SK-N-SH (cell line): ENCODE measurements around the gene NANOS1. TPM values are rescaled to one million over a fixed set of nuclear protein-coding genes. Genes with fewer than 3 reads are reported as not detected.

Experiments used
- CTCF ChIA-PET: fragments of 300-600, 350-600 bp; formaldehyde crosslinking; extraction: SDS; loops from one replicate; lab custom pipeline; 2021; lab: Yijun Ruan, JAX
- POLR2A ChIA-PET: fragments of 350-600 bp; sonication (Branson Sonifier 250); formaldehyde crosslinking; extraction: SDS; loops from one replicate; lab custom pipeline; 2020; ENCODE audit warnings: antibody characterized with exemption, inconsistent platforms; lab: Yijun Ruan, JAX
- DNase-seq: peaks from one replicate; pipeline ENCODE4 v3.0.0; 2012
- H2AFZ ChIP-seq: fragments of 200-600 bp; sonication (generic); 2 replicates; pipeline ENCODE4 v1.8.1; 2016; ENCODE audit warnings: antibody characterized with exemption, mild to moderate bottlenecking, low read depth
- H3F3A ChIP-seq: fragments of 200-600 bp; sonication (generic); replicated peaks from 2 replicates; pipeline ENCODE3; 2016; ENCODE audit warnings: antibody characterized with exemption, mild to moderate bottlenecking; ENCODE audit not compliant: insufficient read depth
- H3K27ac ChIP-seq, 2 experiments: fragments of 200-500 bp in 1 of 2; fragments of 200-600 bp in 1 of 2; sonication (Bioruptor generic) in 1 of 2; sonication (generic), shearing (Covaris generic) in 1 of 2; 2 replicates each; pipeline versions ENCODE4 v1.5.1 to v1.6.1; 2014 to 2016; ENCODE audit warnings: low read depth in 2 of 2, inconsistent platforms in 1 of 2, low read length in 1 of 2, mild to moderate bottlenecking in 1 of 2, mixed read lengths in 1 of 2
- H3K27me3 ChIP-seq: fragments of 200-600 bp; sonication (generic), shearing (Covaris generic); 2 replicates; pipeline ENCODE4 v1.6.1; 2016; ENCODE audit warnings: mixed run types; ENCODE audit not compliant: insufficient read depth
- H3K36me3 ChIP-seq, 2 experiments: fragments of 200-500 bp in 1 of 2; fragments of 200-600 bp in 1 of 2; sonication (Bioruptor generic) in 1 of 2; sonication (generic) in 1 of 2; replicated peaks in 1 of 2; 2 replicates each; pipeline versions ENCODE3 to v1.5.1; 2014 to 2016; ENCODE audit warnings: low read length in 1 of 2, mild to moderate bottlenecking in 1 of 2; ENCODE audit not compliant: insufficient read depth in 2 of 2, control insufficient read depth in 1 of 2
- H3K4me1 ChIP-seq, 2 experiments: fragments of 200-500 bp in 1 of 2; fragments of 200-600 bp in 1 of 2; sonication (Bioruptor generic) in 1 of 2; sonication (generic), shearing (Covaris generic) in 1 of 2; 2 replicates each; pipeline versions ENCODE4 v1.5.1 to v1.6.1; 2014 to 2016; ENCODE audit warnings: low read depth in 1 of 2, low read length in 1 of 2, mixed run types in 1 of 2; ENCODE audit not compliant: insufficient read depth in 2 of 2, control insufficient read depth in 1 of 2
- H3K4me2 ChIP-seq: fragments of 200-600 bp; sonication (generic), shearing (Covaris generic); 2 replicates; pipeline ENCODE4 v1.6.1; 2017; ENCODE audit warnings: mixed run types
- H3K4me3 ChIP-seq, 2 experiments: fragments of 200-500 bp in 1 of 2; fragments of 200-600 bp in 1 of 2; sonication (Bioruptor generic) in 1 of 2; sonication (generic), shearing (Covaris generic) in 1 of 2; 2 replicates each; pipeline versions ENCODE4 v1.5.1 to v1.8.1; 2014 to 2016; ENCODE audit warnings: low read depth in 2 of 2, inconsistent platforms in 1 of 2, low read length in 1 of 2, mild to moderate bottlenecking in 1 of 2, mixed read lengths in 1 of 2, moderate library complexity in 1 of 2
- H3K79me2 ChIP-seq: fragments of 200-600 bp; sonication (generic); 2 replicates; pipeline ENCODE4 v1.8.1; 2017; ENCODE audit warnings: mild to moderate bottlenecking; ENCODE audit not compliant: insufficient read depth
- H3K9ac ChIP-seq: fragments of 200-600 bp; sonication (generic); 2 replicates; pipeline ENCODE4 v1.6.1; 2017; ENCODE audit warnings: mixed run types
- H3K9me2 ChIP-seq: fragments of 200-600 bp; sonication (generic); 2 replicates; pipeline ENCODE4 v1.6.1; 2017; ENCODE audit warnings: mixed run types
- H3K9me3 ChIP-seq: fragments of 200-600 bp; sonication (generic); 2 replicates; pipeline ENCODE4 v1.6.1; 2017; ENCODE audit warnings: mixed run types, mild to moderate bottlenecking, moderate library complexity
- H4K20me1 ChIP-seq: fragments of 200-600 bp; sonication (generic); 2 replicates; pipeline ENCODE4 v1.6.1; 2017; ENCODE audit warnings: mild to moderate bottlenecking, mixed run types; ENCODE audit not compliant: insufficient read depth
- CTCF ChIP-seq: fragments of 200-600 bp; sonication (generic); IDR thresholded peaks from 2 replicates; pipeline ENCODE4 v1.6.1; 2017; ENCODE audit warnings: antibody characterized with exemption, mild to moderate bottlenecking, moderate library complexity
- EZH2phosphoT487 ChIP-seq: fragments of 200-600 bp; sonication (generic); IDR thresholded peaks from 2 replicates; pipeline ENCODE4 v1.6.1; 2017; ENCODE audit warnings: low read depth, mixed run types, mild to moderate bottlenecking, antibody characterized with exemption, moderate library complexity, borderline replicate concordance
- FOSL2 ChIP-seq: IDR thresholded peaks from 2 replicates; pipeline ENCODE4 v1.4.0; 2012; ENCODE audit warnings: low read depth, mild to moderate bottlenecking, moderate library complexity, borderline replicate concordance
- FOXJ3 ChIP-seq: sonication (generic); formaldehyde crosslinking; IDR thresholded peaks from 2 replicates; pipeline ENCODE4 v1.5.1; 2020; ENCODE audit warnings: mild to moderate bottlenecking, missing genetic modification reagents
- GATA2 ChIP-seq: sonication (generic); formaldehyde crosslinking; IDR thresholded peaks from 2 replicates; pipeline ENCODE4 v1.5.0; 2020; ENCODE audit warnings: mild to moderate bottlenecking, missing genetic modification reagents
- JUND ChIP-seq: IDR thresholded peaks from 2 replicates; pipeline ENCODE4 v1.4.0; 2012
- MAX ChIP-seq: IDR thresholded peaks from 2 replicates; pipeline ENCODE4 v1.4.0; 2012; ENCODE audit warnings: low read depth
- MEF2A ChIP-seq: IDR thresholded peaks from 2 replicates; pipeline ENCODE4 v1.4.0; 2012; ENCODE audit warnings: low read depth, borderline replicate concordance
- NFIC ChIP-seq: IDR thresholded peaks from 2 replicates; pipeline ENCODE4 v1.4.0; 2012; ENCODE audit warnings: borderline replicate concordance
- PBX3 ChIP-seq: IDR thresholded peaks from 2 replicates; pipeline ENCODE4; 2012
- POLR2AphosphoS5 ChIP-seq: IDR thresholded peaks from 2 replicates; pipeline ENCODE4 v1.6.1; 2012; ENCODE audit warnings: low read depth, low read length
- RAD21 ChIP-seq: IDR thresholded peaks from 2 replicates; pipeline ENCODE4 v1.6.1; 2012; ENCODE audit warnings: mild to moderate bottlenecking, low read length
- RCOR1 ChIP-seq: fragments of 150-350 bp; IDR thresholded peaks from 2 replicates; pipeline ENCODE4 v1.6.1; 2017; ENCODE audit warnings: antibody characterized with exemption, low read length
- REST ChIP-seq: IDR thresholded peaks from 2 replicates; pipeline ENCODE4 v1.6.1; 2012; ENCODE audit warnings: mild to moderate bottlenecking, low read depth, low read length, moderate library complexity
- RFX5 ChIP-seq: IDR thresholded peaks from 2 replicates; pipeline ENCODE4 v1.6.1; 2012; ENCODE audit warnings: mild to moderate bottlenecking, improper control_type of control experiment, low read length
- RXRA ChIP-seq: IDR thresholded peaks from 2 replicates; pipeline ENCODE4 v1.4.0; 2012; ENCODE audit warnings: low read depth, mild to moderate bottlenecking, borderline replicate concordance
- TCF12 ChIP-seq: IDR thresholded peaks from 2 replicates; pipeline ENCODE4 v1.4.0; 2012
- TEAD4 ChIP-seq: IDR thresholded peaks from 2 replicates; pipeline ENCODE4 v1.4.0; 2012; ENCODE audit warnings: mild to moderate bottlenecking, borderline replicate concordance; ENCODE audit not compliant: insufficient read depth
- WGBS: methylation state at CpG from one replicate; pipeline ENCODE4 v1.1.6; 2017; ENCODE audit warnings: low lambda C conversion rate; 5-methylcytosine and 5-hydroxymethylcytosine counted together
- polyA plus RNA-seq, 3 experiments: library from polyadenylated mRNA; depleted of rRNA; stranded (reverse); fragments of >200 nt; gene quantifications; 2 replicates each; pipeline ENCODE4 v1.2.3, GENCODE V29; 2012

The NANOS1 gene
- polyA plus RNA-seq, 1 of the 3 experiments (the other 2 are of a cell fraction), result 0.81 TPM

- DNase-seq, result peak; percentile 23
- Histone ChIP-seq H2AFZ (no peak overlapping the region), H3K27me3 (no peaks in the 10 kb centered on the region)
- no peak for TF ChIP-seq RFX5
- TF ChIP-seq FOSL2, result no peak
- no peak for TF ChIP-seq GATA2 (CRISPR knock-in tag)
- no peak for TF ChIP-seq POLR2AphosphoS5
- TF ChIP-seq MAX, result no peak
- TF ChIP-seq CTCF, result no peak
- no peak for TF ChIP-seq RCOR1
- no peak for TF ChIP-seq MEF2A
- TF ChIP-seq RAD21, result no peak
- no peak for TF ChIP-seq EZH2phosphoT487
- no peak for TF ChIP-seq FOXJ3 (CRISPR knock-in tag)
- TF ChIP-seq, all 33 proteins: peak for 0
- H3K9me2 ChIP-seq, result no peaks in the 10 kb centered on the region
- H3K4me2 ChIP-seq, result no peak overlapping the region
- H3K4me1 ChIP-seq, result peaks cover 29 to 40% of the 10 kb centered on the region in 2 experiments
- no peaks in the 10 kb centered on the region for H3K36me3 ChIP-seq
- ChIA-PET POLR2A (interaction anchor here (0.8 kb wide), 1 partner anchor 206 kb away, joined by 4 read pairs; no protein-coding TSS in a partner anchor), CTCF (interaction anchor here (0.6 to 1.3 kb wide), 4 partner anchors 71 to 189 kb away, joined by 3 to 4 read pairs (median 3); no protein-coding TSS in a partner anchor)
- H3K4me3 ChIP-seq, result no peak overlapping the region
- H3K9ac ChIP-seq, result no peak overlapping the region
- H3F3A ChIP-seq, result peaks cover 28% of the 10 kb centered on the region
- H3K9me3 ChIP-seq, result no peaks in the 10 kb centered on the region
- no peaks in the 10 kb centered on the region for H3K79me2 ChIP-seq
- peak overlapping the region in 1 of 2 experiments; percentile 31; a peak in 1 of 4 replicates for H3K27ac ChIP-seq
- 0 out of 2 replicates have a peak, but pooled peaks cover 3% of the 10 kb centered on the region for H4K20me1 ChIP-seq
- 73% methylated on average over 4 of the region's 6 CpGs for WGBS
Observed at GRCh38 chr10:119024882-119025281, 4.6 kb upstream of the NANOS1 start.

GRCh38 chr10:119025336-119025735 lies 4.2 kb upstream of the NANOS1 start:
- Histone ChIP-seq H3K27ac (peak overlapping the region in 1 of 2 experiments; percentile 47; a peak in 1 of 4 replicates), H2AFZ (no peak overlapping the region), H3K4me3 (no peak overlapping the region), H3K36me3 (no peaks in the 10 kb centered on the region), H3K4me1 (peaks cover 29 to 41% of the 10 kb centered on the region in 2 experiments)
- ChIA-PET POLR2A (interaction anchor here (0.8 kb wide), 1 partner anchor 207 kb away, joined by 4 read pairs; no protein-coding TSS in a partner anchor), CTCF (interaction anchor here (0.9 to 1.1 kb wide), 2 partner anchors 111 to 175 kb away, joined by 3 read pairs; no protein-coding TSS in a partner anchor)
- TF ChIP-seq MAX (peak; percentile 16; the same call in 1 of the 2 replicates), REST (no peak), NFIC (peak; percentile 93), FOSL2 (no peak), JUND (peak; percentile 66), PBX3 (peak; percentile 16; the same call in 1 of the 2 replicates), RXRA (peak; percentile 49; the same call in 1 of the 2 replicates), TCF12 (peak; percentile 72), TEAD4 (peak; percentile 56; the same call in 1 of the 2 replicates)
- TF ChIP-seq, all 33 proteins: peak for 7
- H3K4me2 ChIP-seq, result peak overlapping the region; percentile 63
- H3F3A ChIP-seq, result peaks cover 28% of the 10 kb centered on the region
- H3K9ac ChIP-seq, result no peak overlapping the region
- peak; percentile 58 for DNase-seq
- H3K9me3 ChIP-seq, result no peaks in the 10 kb centered on the region
- no peaks in the 10 kb centered on the region for H3K79me2 ChIP-seq
- WGBS, result no CpG with 5 or more reads among the region's 7 CpGs
- no peaks in the 10 kb centered on the region for H3K9me2 ChIP-seq
- no peaks in the 10 kb centered on the region for H3K27me3 ChIP-seq
- 0 out of 2 replicates have a peak, but pooled peaks cover 3% of the 10 kb centered on the region for H4K20me1 ChIP-seq
